SH-SY5Y (cell line): Measurements from ENCODE around the gene PAQR9.

Experiments used
- GATA2 ChIP-seq: IDR thresholded peaks from 2 replicates; pipeline ENCODE4 v1.6.1; 2011; ENCODE audit warnings: mild to moderate bottlenecking, low read depth, low read length
- GATA3 ChIP-seq: IDR thresholded peaks from 2 replicates; pipeline ENCODE4 v1.6.1; 2011; ENCODE audit warnings: low read depth, mild to moderate bottlenecking, low read length, moderate library complexity

PAQR9 gene

GRCh38 chr3:142947352-142947751 is 16.1 kb downstream of the PAQR9 start:
- TF ChIP-seq GATA2 = no peak
- no peak for TF ChIP-seq GATA3

GRCh38 chr3:142946861-142947260 is 16.6 kb downstream of the PAQR9 start:
- TF ChIP-seq GATA3 (no peak), GATA2 (no peak)

GRCh38 chr3:142945023-142945422 is 18.5 kb downstream of the PAQR9 start:
- no peak for TF ChIP-seq GATA3
- no peak for TF ChIP-seq GATA2

- TF ChIP-seq GATA2 (no peak), GATA3 (no peak)
Observed at GRCh38 chr3:142944342-142944741, 19.1 kb downstream of the PAQR9 start.

DNA sequence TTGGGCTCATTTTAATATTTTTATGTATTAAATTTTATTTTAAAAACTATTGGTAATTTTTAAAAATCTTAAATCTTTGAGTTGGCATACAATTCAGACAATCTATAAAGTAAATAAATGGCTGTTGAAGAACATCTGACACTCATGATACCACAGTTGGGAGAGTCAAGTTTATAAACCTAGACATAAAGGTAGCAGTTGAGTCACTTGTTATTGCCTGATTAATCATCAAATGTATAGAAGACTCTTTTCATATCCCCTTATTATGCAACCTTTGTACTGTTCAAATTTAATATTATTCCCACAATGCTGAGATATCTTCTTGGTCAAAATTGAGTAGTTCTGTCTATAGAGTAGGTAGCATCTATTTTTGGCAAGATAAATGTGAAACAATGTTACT is 19.6 kb downstream of the PAQR9 start:
- TF ChIP-seq GATA3 = no peak
- no peak for TF ChIP-seq GATA2

DNA sequence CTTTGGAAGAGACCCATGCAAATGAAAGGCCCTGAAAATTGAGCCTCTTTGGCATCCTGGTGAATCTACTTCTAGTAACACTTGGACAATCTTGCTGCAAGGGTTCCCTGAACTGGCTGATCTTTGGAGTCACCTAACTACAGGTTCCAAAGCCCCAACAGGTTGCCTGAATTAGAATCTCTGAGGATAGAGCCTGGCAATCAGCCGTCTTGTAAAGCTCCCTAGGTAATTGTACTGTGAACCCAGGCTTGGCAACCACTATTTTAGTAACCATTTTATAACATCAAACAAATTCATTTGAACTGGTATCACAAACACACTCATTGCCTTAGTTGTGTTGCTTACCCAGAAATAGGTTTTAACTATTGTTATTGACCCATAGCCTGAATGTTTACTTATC is 20.1 kb downstream of the PAQR9 start:
- no peak for TF ChIP-seq GATA3
- no peak for TF ChIP-seq GATA2

- TF ChIP-seq GATA3 (no peak), GATA2 (no peak)
Observed at GRCh38 chr3:142941373-142942123, 21.9 kb downstream of the PAQR9 start.

- no peak for TF ChIP-seq GATA3
- no peak for TF ChIP-seq GATA2
Observed at GRCh38 chr3:142940472-142940871, 23.0 kb downstream of the PAQR9 start.

DNA sequence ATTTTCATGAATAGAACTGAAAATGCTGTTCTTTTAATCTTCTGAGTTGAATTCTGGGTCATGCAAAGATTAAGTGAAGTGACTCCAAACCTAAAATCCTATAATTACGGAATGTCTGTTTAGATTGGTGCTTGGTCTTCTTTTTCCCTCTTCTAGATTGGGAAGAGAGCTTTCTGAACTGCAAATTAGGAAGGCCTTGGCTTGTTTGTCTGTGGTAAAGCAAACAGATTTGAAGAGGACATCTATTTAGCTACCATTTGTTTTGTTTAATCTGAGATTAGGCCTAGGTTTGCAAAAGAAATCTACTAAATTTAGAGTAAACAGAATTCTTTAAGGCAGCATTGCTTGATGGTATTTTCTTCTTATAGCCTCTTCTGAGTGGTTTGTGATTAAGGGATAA is 23.5 kb downstream of the PAQR9 start:
- TF ChIP-seq GATA3 (no peak), GATA2 (no peak)

DNA sequence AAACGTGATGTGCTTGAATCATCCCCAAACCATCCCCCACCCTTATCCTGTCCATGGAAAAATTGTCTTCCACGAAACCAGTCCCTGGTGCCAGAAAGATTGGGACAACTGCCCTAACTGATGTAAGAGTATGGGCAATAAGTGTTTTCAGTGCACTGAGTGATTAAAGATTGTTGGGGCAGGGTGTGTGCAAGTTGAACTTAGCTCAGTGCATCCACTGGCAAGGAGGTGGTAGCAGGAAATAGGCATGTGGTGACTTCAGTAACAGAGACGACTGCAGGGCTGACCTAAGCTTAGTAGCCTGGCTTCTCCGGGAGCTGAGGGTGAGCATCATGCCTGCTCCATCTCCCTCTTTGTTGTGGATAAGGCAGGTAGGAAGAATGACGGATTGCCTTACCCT is 27.5 kb downstream of the PAQR9 start:
- TF ChIP-seq GATA2 (no peak), GATA3 (no peak)

DNA sequence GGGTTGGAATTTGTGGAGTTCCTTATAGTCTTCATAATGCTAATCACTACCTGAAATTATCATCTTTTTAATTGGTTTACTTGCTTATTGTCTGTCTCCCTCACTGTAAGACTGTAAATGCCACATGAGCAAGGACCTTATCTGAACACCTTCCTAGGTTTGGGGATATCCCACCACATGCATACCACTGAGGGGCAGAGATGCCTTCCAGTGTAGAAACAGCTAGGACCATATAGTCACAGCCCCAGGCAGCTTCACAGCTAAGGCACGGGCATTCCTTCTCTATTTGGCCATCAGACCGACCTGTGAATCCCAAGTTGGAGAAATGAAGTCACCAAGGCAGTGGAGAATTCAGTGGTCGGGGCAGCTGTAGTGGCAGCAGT is 28.6 kb downstream of the PAQR9 start:
- no peak for TF ChIP-seq GATA3
- TF ChIP-seq GATA2 = no peak

- TF ChIP-seq GATA3 = no peak
- no peak for TF ChIP-seq GATA2
Observed at GRCh38 chr3:142934128-142934886, 29.2 kb downstream of the PAQR9 start.

DNA sequence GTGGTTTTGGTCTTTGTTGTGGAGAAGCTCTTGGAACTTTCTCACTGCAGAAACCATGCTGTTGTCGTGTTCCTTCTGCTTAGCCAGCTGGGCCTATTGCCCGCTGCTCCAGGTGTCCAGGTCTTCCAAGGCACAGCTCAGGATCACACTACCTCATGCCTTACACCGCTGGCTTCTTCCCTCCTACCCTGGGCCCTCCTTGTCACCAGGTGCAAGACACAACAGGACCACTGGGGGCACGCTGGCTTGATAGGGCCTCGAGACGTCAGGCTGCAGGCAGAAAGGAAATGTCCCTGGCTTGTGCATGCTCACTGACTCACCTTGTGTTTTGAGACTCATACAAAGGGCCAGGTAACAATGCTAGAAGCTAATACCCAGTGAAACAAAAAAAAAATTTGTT is 32.3 kb downstream of the PAQR9 start:
- no peak for TF ChIP-seq GATA3
- no peak for TF ChIP-seq GATA2

- TF ChIP-seq GATA3 (no peak), GATA2 (no peak)
Observed at GRCh38 chr3:142930463-142930862, 33.0 kb downstream of the PAQR9 start.

DNA sequence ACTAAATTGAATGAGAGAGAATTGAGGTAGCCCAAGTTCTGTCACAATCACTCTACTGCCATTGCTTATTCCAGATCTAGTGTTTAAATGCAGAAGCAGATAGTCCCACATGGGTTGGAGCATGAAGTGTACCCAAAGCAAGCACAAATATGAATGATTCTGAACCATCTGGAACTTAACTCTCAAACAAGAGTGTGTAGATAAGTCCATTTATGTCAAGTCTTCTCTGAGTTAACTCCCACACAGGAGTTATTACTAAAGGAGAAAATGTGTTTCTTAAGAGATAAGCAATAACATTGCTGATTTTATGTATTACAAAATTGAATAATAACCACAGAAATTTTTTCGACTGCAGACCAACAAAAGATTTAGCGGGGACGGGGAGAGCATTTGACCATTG is 33.6 kb downstream of the PAQR9 start:
- TF ChIP-seq GATA3 (no peak), GATA2 (no peak)
